GM12878 (cell line): ENCODE data around the gene NCAN. TPM values are rescaled to one million over a fixed set of nuclear protein-coding genes. Genes with fewer than 3 reads are reported as not detected.

Experiments
- ATAC-seq: fragments of 200-7000 bp; cut with Tn5 transposase; 3 replicates; pipeline ENCODE4 v1.9.1; 2020; ENCODE audit warnings: mild to moderate bottlenecking, moderate library complexity
- BruUV-seq: library from RNA; stranded (reverse); fragments of 400-500 nt; replicated peaks from 2 replicates; lab custom pipeline; 2021; lab: Mats Ljungman, UMichigan
- CTCF ChIA-PET: fragments of 300-600 bp; sonication (Branson Sonifier 250); formaldehyde crosslinking; extraction: SDS; loops from one replicate; lab custom pipeline; 2021; ENCODE audit warnings: inconsistent platforms; lab: Yijun Ruan, JAX
- POLR2A ChIA-PET: fragments of 350-600 bp; formaldehyde crosslinking; extraction: SDS; loops from one replicate; lab custom pipeline; 2021; ENCODE audit warnings: inconsistent platforms; lab: Charles Lee
- RAD21 ChIA-PET: fragments of 300-600 bp; sonication (Branson Sonifier 250); formaldehyde crosslinking; loops from one replicate; lab custom pipeline; 2023; ENCODE audit warnings: antibody characterized with exemption; ENCODE audit not compliant: unreplicated experiment; lab: Charles Lee
- SMC1A ChIA-PET: fragments of 300-600 bp; sonication (Branson Sonifier 250); formaldehyde crosslinking; loops from one replicate; lab custom pipeline; 2023; ENCODE audit not compliant: unreplicated experiment, uncharacterized antibody; lab: Charles Lee
- DNase-seq: peaks from one replicate; pipeline ENCODE4 v3.0.0-alpha.2; 2011; ENCODE audit warnings: low read depth, low spot score
- FAIRE-seq: peaks from 3 replicates; lab custom pipeline; 2011; peaks lifted over from hg19 to GRCh38; lab: Jason Lieb, UNC
- H2AFZ ChIP-seq: 2 replicates; pipeline ENCODE4 v1.6.0; 2011; ENCODE audit warnings: low read depth, low read length, control low read depth; ENCODE audit not compliant: control insufficient read depth
- H3K27ac ChIP-seq: 2 replicates; pipeline ENCODE4 v1.5.1; 2011; ENCODE audit warnings: control low read depth; ENCODE audit not compliant: control insufficient read depth, insufficient read depth
- H3K27me3 ChIP-seq, 2 experiments: replicated peaks in 1 of 2; 2 replicates each; pipeline versions ENCODE4 v1.6.0 to v1.6.1; 2011; ENCODE audit warnings: low read length in 1 of 2; ENCODE audit not compliant: control insufficient read depth in 2 of 2, insufficient read depth in 2 of 2
- H3K36me3 ChIP-seq, 2 experiments: 2 replicates each; pipeline ENCODE4 v1.5.1; 2011; ENCODE audit warnings: low read length in 1 of 2; ENCODE audit not compliant: control insufficient read depth in 2 of 2, insufficient read depth in 2 of 2
- H3K4me1 ChIP-seq: 2 replicates; pipeline ENCODE4 v1.6.1; 2011; ENCODE audit warnings: mild to moderate bottlenecking, low read length, moderate library complexity, mixed read lengths; ENCODE audit not compliant: control insufficient read depth, insufficient read depth
- H3K4me2 ChIP-seq: 2 replicates; pipeline ENCODE4 v1.6.0; 2011; ENCODE audit warnings: control low read depth; ENCODE audit not compliant: control insufficient read depth, insufficient read depth
- H3K4me3 ChIP-seq: fragments of 200-600 bp; sonication (generic); 2 replicates; pipeline ENCODE4 v1.5.1; 2016
- H3K79me2 ChIP-seq: 2 replicates; pipeline ENCODE4 v1.6.0; 2011; ENCODE audit warnings: low read length; ENCODE audit not compliant: control insufficient read depth, insufficient read depth
- H3K9ac ChIP-seq: 2 replicates; pipeline ENCODE4 v1.8.0; 2011; ENCODE audit warnings: low read length, control low read depth, mixed read lengths; ENCODE audit not compliant: control insufficient read depth, insufficient read depth
- H3K9me3 ChIP-seq: replicated peaks from 3 replicates; pipeline ENCODE4 v1.5.1; 2011; ENCODE audit warnings: mild to moderate bottlenecking, low read length; ENCODE audit not compliant: control insufficient read depth, insufficient read depth
- H4K20me1 ChIP-seq: 2 replicates; pipeline ENCODE4 v1.6.0; 2011; ENCODE audit not compliant: control insufficient read depth, insufficient read depth
- CBX3 ChIP-seq: fragments of 200-600 bp; sonication (generic); IDR thresholded peaks from 2 replicates; pipeline ENCODE4 v1.6.1; 2016; ENCODE audit warnings: low read depth, borderline replicate concordance
- CREB1 ChIP-seq: IDR thresholded peaks from 2 replicates; pipeline ENCODE4 v1.6.1; 2012; ENCODE audit warnings: low read depth, mild to moderate bottlenecking, inconsistent platforms
- EP300 ChIP-seq, 2 experiments: fragments of 150-350 bp in 1 of 2; IDR thresholded peaks; 2 replicates each; pipeline ENCODE4 v1.6.1; 2011 to 2012; ENCODE audit warnings: low read depth in 2 of 2, low read length in 2 of 2, borderline replicate concordance in 1 of 2, improper control_type of control experiment in 1 of 2, inconsistent platforms in 1 of 2; ENCODE audit not compliant: control insufficient read depth in 1 of 2
- ESRRA ChIP-seq: IDR thresholded peaks from 2 replicates; pipeline ENCODE4 v1.6.1; 2012; ENCODE audit warnings: mild to moderate bottlenecking, low read length, improper control_type of control experiment
- IKZF1 ChIP-seq: fragments of 450-650 bp; conservative IDR thresholded peaks from 2 replicates; pipeline ENCODE4 v1.6.1; 2017; ENCODE audit warnings: antibody characterized with exemption, mild to moderate bottlenecking
- IRF4 ChIP-seq: IDR thresholded peaks from 2 replicates; pipeline ENCODE4 v1.6.1; 2011; ENCODE audit warnings: low read depth, low read length
- KDM1A ChIP-seq: fragments of 200-600 bp; sonication (generic); IDR thresholded peaks from 2 replicates; pipeline ENCODE4 v1.6.1; 2016; ENCODE audit warnings: borderline replicate concordance
- MYC ChIP-seq: IDR thresholded peaks from 2 replicates; pipeline ENCODE4 v1.6.1; 2011; ENCODE audit warnings: mild to moderate bottlenecking, low read length, moderate library complexity, inconsistent platforms; ENCODE audit not compliant: insufficient read depth, insufficient replicate concordance, insufficient read length, severe bottlenecking
- NR2F1 ChIP-seq: fragments of 450-650 bp; conservative IDR thresholded peaks from 2 replicates; pipeline ENCODE4 v1.6.1; 2017; ENCODE audit warnings: mild to moderate bottlenecking
- PBX3 ChIP-seq: IDR thresholded peaks from 2 replicates; pipeline ENCODE4 v1.6.1; 2011; ENCODE audit warnings: mild to moderate bottlenecking, low read depth, low read length, moderate library complexity; ENCODE audit not compliant: insufficient replicate concordance
- PML ChIP-seq: IDR thresholded peaks from 2 replicates; pipeline ENCODE4 v1.6.1; 2012; ENCODE audit warnings: low read length, inconsistent platforms
- SMAD5 ChIP-seq: IDR thresholded peaks from 2 replicates; pipeline ENCODE4 v1.6.1; 2016; ENCODE audit warnings: antibody characterized with exemption, low read depth
- SREBF1 ChIP-seq: IDR thresholded peaks from 2 replicates; pipeline ENCODE4 v1.6.1; 2012; ENCODE audit warnings: mild to moderate bottlenecking, low read length
- STAT1 ChIP-seq: fragments of 450-650 bp; conservative IDR thresholded peaks from 2 replicates; pipeline ENCODE4 v1.6.1; 2014; ENCODE audit warnings: antibody characterized with exemption, mild to moderate bottlenecking
- SUPT20H ChIP-seq: IDR thresholded peaks from 2 replicates; pipeline ENCODE4 v1.6.1; 2011; ENCODE audit warnings: low read depth, mild to moderate bottlenecking, low read length, moderate library complexity, borderline replicate concordance; ENCODE audit not compliant: control insufficient read depth
- TBL1XR1 ChIP-seq: IDR thresholded peaks from 2 replicates; pipeline ENCODE4 v1.6.1; 2012; ENCODE audit warnings: low read depth, low read length, improper control_type of control experiment
- YY1 ChIP-seq: IDR thresholded peaks from 2 replicates; pipeline ENCODE4 v1.6.1; 2011; ENCODE audit warnings: low read depth, mild to moderate bottlenecking, low read length
- WGBS: methylation state at CpG from one replicate; pipeline ENCODE4 v1.1.6; 2016; ENCODE audit warnings: low lambda C conversion rate; ENCODE audit not compliant: insufficient replicate concordance, insufficient coverage; ENCODE audit errors: missing lambda C conversion rate; 5-methylcytosine and 5-hydroxymethylcytosine counted together
- in situ Hi-C: fragments of 300-500 bp; cut with MboI; formaldehyde crosslinking; loops from 9 replicates; pipeline ENCODE4 v1.14.3; 2018; ENCODE audit warnings: mixed read lengths
- intact Hi-C: fragments of 100-400 bp; cut with micrococcal nuclease; formaldehyde crosslinking; loops from one replicate; pipeline ENCODE4 v1.14.2; 2022; ENCODE audit not compliant: unreplicated experiment
- polyA plus RNA-seq, 11 experiments: library from polyadenylated mRNA; depleted of rRNA in 4 of 11; unstranded in 6 of 11; stranded (reverse) in 5 of 11; fragments of >200 nt; fragmentation: Nextera tagmentation in 4 of 11; fragmentation: Illumina TruSeq in 1 of 11; extraction: Ambion mirVana in 4 of 11; extraction: Trizol in 1 of 11; gene quantifications; 1 replicate in 1 of 11; 2 replicates in 10 of 11; pipeline versions ENCODE4 v1.2.1 to v1.2.3, GENCODE V29; 2011 to 2016; ENCODE audit warnings: inconsistent platforms in 2 of 11, missing spikeins in 2 of 11, low read depth in 1 of 11
- total RNA-seq, 4 experiments: library from RNA; depleted of rRNA in 3 of 4; stranded (reverse); fragments of >200 nt in 3 of 4; fragmentation: Illumina TruSeq in 1 of 4; extraction: Trizol in 1 of 4; gene quantifications; 2 replicates each; pipeline versions ENCODE4 v1.2.1 to v1.2.3, GENCODE V29; 2013 to 2021
- TF ChIP-seq, protein P1 (sequence below): fragments of 450-650 bp; IDR thresholded peaks from 2 replicates; pipeline ENCODE4 v1.6.1; 2017; ENCODE audit warnings: antibody characterized with exemption, mild to moderate bottlenecking, moderate library complexity
- TF ChIP-seq, protein P2 (sequence below): fragments of 450-650 bp; IDR thresholded peaks from 2 replicates; pipeline ENCODE4 v1.6.1; 2017; ENCODE audit warnings: borderline replicate concordance

The NCAN gene
- total and polyA plus RNA-seq, 10 of the 15 experiments (the other 5 are each of a cell fraction or from before 2014, with no cell fraction given) = 0.02 to 0.34 (median 0.12) TPM; not detected in 1

- 81% methylated on average over 5 of the region's 5 CpGs for WGBS
- ATAC-seq = no peak
- Histone ChIP-seq H3K4me3 (no peak overlapping the region), H3K27me3 (no peaks in the 10 kb centered on the region), H3K9me3 (no peaks in the 10 kb centered on the region), H4K20me1 (no peaks in the 10 kb centered on the region)
- SMC1A ChIA-PET = no interaction called here
- TF ChIP-seq IRF4 (no peak), STAT1 (no peak), MYC (no peak), TBL1XR1 (no peak), NR2F1 (no peak), IKZF1 (no peak), SMAD5 (no peak), KDM1A (no peak), YY1 (no peak), ESRRA (no peak), PML (no peak), SREBF1 (no peak), CBX3 (no peak), CREB1 (no peak), EP300 (IDR thresholded peaks at IDR 0.05; ENCODE audit: borderline replicate concordance in 1 of 2, control insufficient read depth in 1 of 2, low read depth in 2 of 2, low read length in 2 of 2) (no peak), SUPT20H (no peak), PBX3 (no peak)
- TF ChIP-seq, protein P1, sequence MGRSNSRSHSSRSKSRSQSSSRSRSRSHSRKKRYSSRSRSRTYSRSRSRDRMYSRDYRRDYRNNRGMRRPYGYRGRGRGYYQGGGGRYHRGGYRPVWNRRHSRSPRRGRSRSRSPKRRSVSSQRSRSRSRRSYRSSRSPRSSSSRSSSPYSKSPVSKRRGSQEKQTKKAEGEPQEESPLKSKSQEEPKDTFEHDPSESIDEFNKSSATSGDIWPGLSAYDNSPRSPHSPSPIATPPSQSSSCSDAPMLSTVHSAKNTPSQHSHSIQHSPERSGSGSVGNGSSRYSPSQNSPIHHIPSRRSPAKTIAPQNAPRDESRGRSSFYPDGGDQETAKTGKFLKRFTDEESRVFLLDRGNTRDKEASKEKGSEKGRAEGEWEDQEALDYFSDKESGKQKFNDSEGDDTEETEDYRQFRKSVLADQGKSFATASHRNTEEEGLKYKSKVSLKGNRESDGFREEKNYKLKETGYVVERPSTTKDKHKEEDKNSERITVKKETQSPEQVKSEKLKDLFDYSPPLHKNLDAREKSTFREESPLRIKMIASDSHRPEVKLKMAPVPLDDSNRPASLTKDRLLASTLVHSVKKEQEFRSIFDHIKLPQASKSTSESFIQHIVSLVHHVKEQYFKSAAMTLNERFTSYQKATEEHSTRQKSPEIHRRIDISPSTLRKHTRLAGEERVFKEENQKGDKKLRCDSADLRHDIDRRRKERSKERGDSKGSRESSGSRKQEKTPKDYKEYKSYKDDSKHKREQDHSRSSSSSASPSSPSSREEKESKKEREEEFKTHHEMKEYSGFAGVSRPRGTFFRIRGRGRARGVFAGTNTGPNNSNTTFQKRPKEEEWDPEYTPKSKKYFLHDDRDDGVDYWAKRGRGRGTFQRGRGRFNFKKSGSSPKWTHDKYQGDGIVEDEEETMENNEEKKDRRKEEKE = no peak
- TF ChIP-seq, protein P2, sequence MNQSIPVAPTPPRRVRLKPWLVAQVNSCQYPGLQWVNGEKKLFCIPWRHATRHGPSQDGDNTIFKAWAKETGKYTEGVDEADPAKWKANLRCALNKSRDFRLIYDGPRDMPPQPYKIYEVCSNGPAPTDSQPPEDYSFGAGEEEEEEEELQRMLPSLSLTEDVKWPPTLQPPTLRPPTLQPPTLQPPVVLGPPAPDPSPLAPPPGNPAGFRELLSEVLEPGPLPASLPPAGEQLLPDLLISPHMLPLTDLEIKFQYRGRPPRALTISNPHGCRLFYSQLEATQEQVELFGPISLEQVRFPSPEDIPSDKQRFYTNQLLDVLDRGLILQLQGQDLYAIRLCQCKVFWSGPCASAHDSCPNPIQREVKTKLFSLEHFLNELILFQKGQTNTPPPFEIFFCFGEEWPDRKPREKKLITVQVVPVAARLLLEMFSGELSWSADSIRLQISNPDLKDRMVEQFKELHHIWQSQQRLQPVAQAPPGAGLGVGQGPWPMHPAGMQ = no peak
- TF ChIP-seq, all 136 proteins: peak for 0
- H3K4me1 ChIP-seq = peaks cover 4% of the 10 kb centered on the region
- no peaks in the 10 kb centered on the region for H3K79me2 ChIP-seq
- in situ Hi-C loops = no loop called here
- H3K36me3 ChIP-seq = no peaks in the 10 kb centered on the region
- CTCF ChIA-PET = no interaction called here
- intact Hi-C loops = no loop called here
- no peak for FAIRE-seq
- no peak overlapping the region for H3K27ac ChIP-seq
- POLR2A ChIA-PET = no interaction called here
- BruUV-seq = no TSS peak
- H3K9ac ChIP-seq = no peak overlapping the region
- no peak for DNase-seq
- RAD21 ChIA-PET = no interaction called here
- H3K4me2 ChIP-seq = no peak overlapping the region
- no peak overlapping the region for H2AFZ ChIP-seq
Observed at GRCh38 chr19:19223060-19223459, 11.3 kb downstream of the NCAN start.
